HG03378 (cell line): ENCODE measurements around the gene JAKMIP1.

Experiments used
- ATAC-seq: cut with Tn5 transposase; IDR thresholded peaks from one replicate; pipeline ENCODE4 v1.9.1; 2021; ENCODE audit warnings: mild to moderate bottlenecking, moderate library complexity; ENCODE audit not compliant: unreplicated experiment

JAKMIP1 gene

GRCh38 chr4:6200011-6200921, at the start of gene JAKMIP1:
Gene JAKMIP1, minus strand, starts transcription at chr4:6200549. Its CDS starts 87,699 bp downstream, at chr4:6112850.
- peak; percentile 60 for ATAC-seq

- ATAC-seq, result no peak
Measured at GRCh38 chr4:6248394-6248793, 48.0 kb upstream of the JAKMIP1 start.

- no peak for ATAC-seq
Measured at GRCh38 chr4:6246170-6246634, 45.9 kb upstream of the JAKMIP1 start.

GRCh38 chr4:6245246-6246169, 45.2 kb upstream of the JAKMIP1 start:
- ATAC-seq, result no peak

- no peak for ATAC-seq
Measured at GRCh38 chr4:6242271-6243029, 42.1 kb upstream of the JAKMIP1 start.

- ATAC-seq, result no peak
Measured at GRCh38 chr4:6241062-6241845, 40.9 kb upstream of the JAKMIP1 start.

- ATAC-seq, result no peak
Measured at GRCh38 chr4:6239968-6240367, 39.6 kb upstream of the JAKMIP1 start.

GRCh38 chr4:6239486-6239885, 39.1 kb upstream of the JAKMIP1 start:
- ATAC-seq, result no peak

- ATAC-seq, result no peak
Measured at GRCh38 chr4:6236816-6237390, 36.6 kb upstream of the JAKMIP1 start.

GRCh38 chr4:6235901-6236640, 35.7 kb upstream of the JAKMIP1 start:
- no peak for ATAC-seq

- ATAC-seq, result no peak
Measured at GRCh38 chr4:6235012-6235411, 34.7 kb upstream of the JAKMIP1 start.

- no peak for ATAC-seq
Measured at GRCh38 chr4:6233929-6234328, 33.6 kb upstream of the JAKMIP1 start.

GRCh38 chr4:6232836-6233785, 32.8 kb upstream of the JAKMIP1 start:
- ATAC-seq, result no peak

GRCh38 chr4:6231663-6232165, 31.4 kb upstream of the JAKMIP1 start:
- no peak for ATAC-seq

- no peak for ATAC-seq
Measured at GRCh38 chr4:6230827-6231662, 30.7 kb upstream of the JAKMIP1 start.

GRCh38 chr4:6230502-6230785, 30.1 kb upstream of the JAKMIP1 start:
- no peak for ATAC-seq
